HG02840 (cell line): ENCODE results near the gene TCERG1.

Experiments
- ATAC-seq: cut with Tn5 transposase; IDR thresholded peaks from one replicate; pipeline ENCODE4 v1.9.1; 2021; ENCODE audit warnings: mild to moderate bottlenecking, moderate library complexity, moderate number of reproducible peaks; ENCODE audit not compliant: unreplicated experiment, low FRiP score

TCERG1 gene

GRCh38 chr5:146560205-146560812, 113.2 kb downstream of the TCERG1 start:
- no peak for ATAC-seq
